ENCODE measurements around the gene TPH2.

- TF ChIP-seq POLR2A (IDR thresholded peaks at IDR 0.05): no peak
- no peak for TF ChIP-seq CTCF (IDR thresholded peaks at IDR 0.05)
These were observed 9.7 kb downstream of the TPH2 start for GRCh38 chr12:71948390-71948789.
